Measurements from ENCODE around the gene RSPO1.

DNA sequence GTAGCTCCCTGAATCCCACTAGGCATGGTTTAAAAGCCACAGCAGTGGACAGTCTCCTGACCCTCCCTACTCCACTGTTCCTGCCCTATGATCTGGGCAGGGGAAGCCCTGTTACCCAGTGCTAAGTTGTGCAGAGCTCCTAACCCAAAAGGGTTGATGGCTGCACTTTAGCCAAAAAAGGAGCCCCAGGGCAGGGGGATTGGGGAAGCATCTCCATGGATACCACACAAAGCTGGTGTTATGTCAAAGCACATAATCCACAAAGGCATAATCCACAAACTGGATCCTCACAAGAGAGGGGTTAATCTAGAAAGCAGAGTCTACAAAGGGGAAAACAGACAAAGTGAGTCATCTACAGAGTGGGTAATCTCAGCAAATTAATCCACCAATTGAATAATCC is 5.7 kb downstream of the RSPO1 start:
- TF ChIP-seq POLR2A (IDR thresholded peaks at IDR 0.05) (no peak), POLR2AphosphoS5 (IDR thresholded peaks at IDR 0.05) (no peak)
- TF ChIP-seq, protein P1, sequence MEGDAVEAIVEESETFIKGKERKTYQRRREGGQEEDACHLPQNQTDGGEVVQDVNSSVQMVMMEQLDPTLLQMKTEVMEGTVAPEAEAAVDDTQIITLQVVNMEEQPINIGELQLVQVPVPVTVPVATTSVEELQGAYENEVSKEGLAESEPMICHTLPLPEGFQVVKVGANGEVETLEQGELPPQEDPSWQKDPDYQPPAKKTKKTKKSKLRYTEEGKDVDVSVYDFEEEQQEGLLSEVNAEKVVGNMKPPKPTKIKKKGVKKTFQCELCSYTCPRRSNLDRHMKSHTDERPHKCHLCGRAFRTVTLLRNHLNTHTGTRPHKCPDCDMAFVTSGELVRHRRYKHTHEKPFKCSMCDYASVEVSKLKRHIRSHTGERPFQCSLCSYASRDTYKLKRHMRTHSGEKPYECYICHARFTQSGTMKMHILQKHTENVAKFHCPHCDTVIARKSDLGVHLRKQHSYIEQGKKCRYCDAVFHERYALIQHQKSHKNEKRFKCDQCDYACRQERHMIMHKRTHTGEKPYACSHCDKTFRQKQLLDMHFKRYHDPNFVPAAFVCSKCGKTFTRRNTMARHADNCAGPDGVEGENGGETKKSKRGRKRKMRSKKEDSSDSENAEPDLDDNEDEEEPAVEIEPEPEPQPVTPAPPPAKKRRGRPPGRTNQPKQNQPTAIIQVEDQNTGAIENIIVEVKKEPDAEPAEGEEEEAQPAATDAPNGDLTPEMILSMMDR (IDR thresholded peaks at IDR 0.05): no peak
